ENCODE results near the gene HSPB2. TPM values are rescaled to one million over a fixed set of nuclear protein-coding genes. Genes with fewer than 3 reads are reported as not detected.

The HSPB2 gene
- total and polyA plus RNA-seq, 2 of the 8 experiments (the other 6 are each of a cell fraction or from before 2014, with no cell fraction given): 0.32 to 0.86 TPM

DNA sequence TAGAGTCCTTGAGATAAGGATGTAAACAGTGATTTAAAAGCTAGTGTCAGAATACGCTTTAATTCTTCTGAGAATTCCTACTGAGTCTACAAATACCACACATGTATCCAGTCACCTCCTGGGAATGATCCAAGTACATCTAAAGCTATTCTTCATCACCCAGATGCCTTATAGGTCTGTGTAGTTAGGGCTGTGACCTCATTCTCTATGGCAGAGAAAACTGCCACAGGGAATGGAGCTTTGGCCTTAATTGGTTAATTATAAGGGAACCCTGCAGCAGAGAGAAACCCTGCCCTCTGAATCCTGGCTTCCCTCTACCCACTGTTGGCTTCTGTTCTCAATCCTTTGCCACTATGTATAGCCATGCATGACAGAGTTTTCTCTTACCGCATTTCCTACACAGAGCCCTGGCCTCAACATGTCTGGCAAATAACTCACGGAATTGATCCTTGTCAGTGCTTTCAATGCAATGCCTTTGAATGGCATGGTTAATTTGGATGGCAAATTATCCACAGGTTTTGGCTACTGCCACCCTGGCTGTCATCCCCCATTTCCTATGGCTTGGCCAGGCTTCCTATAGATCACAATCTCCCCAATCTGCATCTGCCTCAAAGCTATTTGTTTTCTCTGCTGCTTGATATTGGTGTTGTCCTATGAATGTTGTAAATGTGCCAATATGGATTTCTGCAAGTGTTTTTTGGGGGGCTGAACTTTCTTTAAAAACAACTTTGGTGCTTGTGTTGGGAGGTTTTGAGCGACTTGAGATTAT is 27.5 kb downstream of the HSPB2 start:
- no peak overlapping the region for H3K4me2 ChIP-seq (ENCODE audit: insufficient read depth in 1 of 2, low read depth in 2 of 2, low read length in 2 of 2)
- H3K4ac ChIP-seq (replicated peaks; ENCODE audit: insufficient read length, low read depth, low read length): peak overlapping the region; percentile 8
- H3K9ac ChIP-seq (replicated peaks in 1 of 4; ENCODE audit: extremely low read depth in 1 of 4, low read depth in 3 of 4, low read length in 3 of 4): no peak overlapping the region
- WGBS, 2 experiments (ENCODE audit: extremely low coverage in 1 of 2, insufficient coverage in 1 of 2, insufficient read length in 1 of 2, insufficient replicate concordance in 2 of 2, low coverage in 1 of 2, low lambda C conversion rate in 2 of 2, missing lambda C conversion rate in 1 of 2): 95% methylated on average over 4 of the region's 4 CpGs; no CpG with 5 or more reads in 1 of the 2 experiments
- H3K27me3 ChIP-seq (replicated peaks in 1 of 4; ENCODE audit: control insufficient read depth in 3 of 4, extremely low read depth in 1 of 4, insufficient read depth in 3 of 4, low read length in 3 of 4): no peaks in the 10 kb centered on the region
- H3K14ac ChIP-seq (ENCODE audit: insufficient read length): no peak overlapping the region
- H4K8ac ChIP-seq (ENCODE audit: extremely low read depth, insufficient read depth, low read length): no peak overlapping the region
- peaks cover 0 to 3% (median 0%) of the 10 kb centered on the region in 4 experiments; a peak in 1 of 8 replicates for H3K36me3 ChIP-seq (ENCODE audit: control insufficient read depth in 2 of 4, insufficient read depth in 4 of 4, low read length in 3 of 4)
- H4K91ac ChIP-seq (replicated peaks; ENCODE audit: insufficient read length, low read length): no peak overlapping the region
- no peak overlapping the region for H2BK15ac ChIP-seq (ENCODE audit: low read length)
- no peak overlapping the region for H3K4me3 ChIP-seq (ENCODE audit: extremely low read depth in 1 of 4, insufficient read depth in 2 of 4, low read depth in 3 of 4, low read length in 4 of 4)
- peaks cover 12 to 22% (median 13%) of the 10 kb centered on the region in 4 experiments for H3K4me1 ChIP-seq (replicated peaks in 1 of 4; ENCODE audit: control insufficient read depth in 3 of 4, insufficient read depth in 4 of 4, low read length in 3 of 4)
- H4K20me1 ChIP-seq (replicated peaks in 1 of 2; ENCODE audit: control insufficient read depth in 1 of 2, insufficient read depth in 2 of 2, low read length in 2 of 2): no peaks in the 10 kb centered on the region
- DNase-seq (ENCODE audit: low read depth in 1 of 2, low spot score in 2 of 2) (no peak), FAIRE-seq (no peak)
- H3K18ac ChIP-seq (ENCODE audit: extremely low read depth, low read length): no peak overlapping the region
- H3K79me2 ChIP-seq (ENCODE audit: control insufficient read depth in 1 of 2, insufficient read depth in 2 of 2, low read length in 2 of 2): peaks cover 0 to 5% of the 10 kb centered on the region in 2 experiments; a peak in 2 of 4 replicates
- H2BK12ac ChIP-seq (ENCODE audit: low read depth, low read length): no peak overlapping the region
- H2AFZ ChIP-seq (ENCODE audit: low read length): no peak overlapping the region
- no peak overlapping the region for H2BK120ac ChIP-seq (replicated peaks; ENCODE audit: low read depth, low read length)
- peaks cover 10% of the 10 kb centered on the region for H3K23me2 ChIP-seq (ENCODE audit: low read depth, low read length)
- H2BK20ac ChIP-seq (ENCODE audit: low read length): no peak overlapping the region
- H3K9me3 ChIP-seq (ENCODE audit: insufficient read depth in 2 of 2, low read depth in 1 of 2, low read length in 1 of 2): no peaks in the 10 kb centered on the region
- H3K56ac ChIP-seq (replicated peaks; ENCODE audit: insufficient read length, low read depth, low read length): no peak overlapping the region
- ChIA-PET CTCF (ENCODE audit: partially characterized antibody) (interaction anchor here (0.7 to 25.5 kb wide), 8 partner anchors 10 to 215 kb away, joined by 3 to 565 read pairs (median 3); no protein-coding TSS in a partner anchor), POLR2A (ENCODE audit: partially characterized antibody) (no interaction called here)
- H2AK5ac ChIP-seq (ENCODE audit: low read depth, low read length): no peak overlapping the region
- no peak overlapping the region for H4K5ac ChIP-seq (ENCODE audit: insufficient read length, low read depth, low read length)
- no peak overlapping the region for H2BK5ac ChIP-seq (ENCODE audit: low read depth, low read length)
- no peaks in the 10 kb centered on the region for H3K79me1 ChIP-seq (ENCODE audit: low read depth, low read length)
- H3K23ac ChIP-seq (ENCODE audit: insufficient read length): no peak overlapping the region
- no peak overlapping the region for H3K27ac ChIP-seq (ENCODE audit: low read depth, low read length)
- no peak for TF ChIP-seq RXRA (IDR thresholded peaks at IDR 0.05; ENCODE audit: insufficient read depth, low read depth, low read length)
- TF ChIP-seq EZH2 (IDR thresholded peaks at IDR 0.05; ENCODE audit: low read depth, low read length, severe bottlenecking): no peak
- TF ChIP-seq HDAC2 (IDR thresholded peaks at IDR 0.05; ENCODE audit: borderline replicate concordance in 1 of 2, low read depth in 2 of 2, low read length in 2 of 2): no peak
- TF ChIP-seq, protein P1, sequence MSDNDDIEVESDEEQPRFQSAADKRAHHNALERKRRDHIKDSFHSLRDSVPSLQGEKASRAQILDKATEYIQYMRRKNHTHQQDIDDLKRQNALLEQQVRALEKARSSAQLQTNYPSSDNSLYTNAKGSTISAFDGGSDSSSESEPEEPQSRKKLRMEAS (IDR thresholded peaks at IDR 0.05): no peak
- no peak for TF ChIP-seq POLR2A (IDR thresholded peaks at IDR 0.05; ENCODE audit: control extremely low read depth in 1 of 2, low read depth in 2 of 2, low read length in 2 of 2)
- no peak for TF ChIP-seq BCL11A (IDR thresholded peaks at IDR 0.05; ENCODE audit: low read depth in 2 of 2, low read length in 2 of 2)
- no peak for TF ChIP-seq SRF (IDR thresholded peaks at IDR 0.05; ENCODE audit: low read depth, low read length)
- TF ChIP-seq TBP (IDR thresholded peaks at IDR 0.05; ENCODE audit: low read depth, low read length): no peak
- TF ChIP-seq CEBPB (IDR thresholded peaks at IDR 0.05; ENCODE audit: low read depth, low read length): no peak
- TF ChIP-seq GABPA (IDR thresholded peaks at IDR 0.05; ENCODE audit: borderline replicate concordance, insufficient read depth, low read length): no peak
- TF ChIP-seq PHF8 (conservative IDR thresholded peaks at IDR 0.05; ENCODE audit: low read depth, low read length): no peak
- TF ChIP-seq, protein P2, sequence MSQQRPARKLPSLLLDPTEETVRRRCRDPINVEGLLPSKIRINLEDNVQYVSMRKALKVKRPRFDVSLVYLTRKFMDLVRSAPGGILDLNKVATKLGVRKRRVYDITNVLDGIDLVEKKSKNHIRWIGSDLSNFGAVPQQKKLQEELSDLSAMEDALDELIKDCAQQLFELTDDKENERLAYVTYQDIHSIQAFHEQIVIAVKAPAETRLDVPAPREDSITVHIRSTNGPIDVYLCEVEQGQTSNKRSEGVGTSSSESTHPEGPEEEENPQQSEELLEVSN (IDR thresholded peaks at IDR 0.05): no peak
